VCaP (cell line): ENCODE measurements around the gene KIF13A.

ENCODE experiments used
- H3K27ac ChIP-seq: fragments of 450-650 bp; 2 replicates; pipeline ENCODE4 v1.5.1; 2017
- CTCF ChIP-seq: fragments of 450-650 bp; conservative IDR thresholded peaks from 2 replicates; pipeline ENCODE4 v1.5.1; 2017; ENCODE audit warnings: mild to moderate bottlenecking, moderate library complexity

KIF13A gene

DNA sequence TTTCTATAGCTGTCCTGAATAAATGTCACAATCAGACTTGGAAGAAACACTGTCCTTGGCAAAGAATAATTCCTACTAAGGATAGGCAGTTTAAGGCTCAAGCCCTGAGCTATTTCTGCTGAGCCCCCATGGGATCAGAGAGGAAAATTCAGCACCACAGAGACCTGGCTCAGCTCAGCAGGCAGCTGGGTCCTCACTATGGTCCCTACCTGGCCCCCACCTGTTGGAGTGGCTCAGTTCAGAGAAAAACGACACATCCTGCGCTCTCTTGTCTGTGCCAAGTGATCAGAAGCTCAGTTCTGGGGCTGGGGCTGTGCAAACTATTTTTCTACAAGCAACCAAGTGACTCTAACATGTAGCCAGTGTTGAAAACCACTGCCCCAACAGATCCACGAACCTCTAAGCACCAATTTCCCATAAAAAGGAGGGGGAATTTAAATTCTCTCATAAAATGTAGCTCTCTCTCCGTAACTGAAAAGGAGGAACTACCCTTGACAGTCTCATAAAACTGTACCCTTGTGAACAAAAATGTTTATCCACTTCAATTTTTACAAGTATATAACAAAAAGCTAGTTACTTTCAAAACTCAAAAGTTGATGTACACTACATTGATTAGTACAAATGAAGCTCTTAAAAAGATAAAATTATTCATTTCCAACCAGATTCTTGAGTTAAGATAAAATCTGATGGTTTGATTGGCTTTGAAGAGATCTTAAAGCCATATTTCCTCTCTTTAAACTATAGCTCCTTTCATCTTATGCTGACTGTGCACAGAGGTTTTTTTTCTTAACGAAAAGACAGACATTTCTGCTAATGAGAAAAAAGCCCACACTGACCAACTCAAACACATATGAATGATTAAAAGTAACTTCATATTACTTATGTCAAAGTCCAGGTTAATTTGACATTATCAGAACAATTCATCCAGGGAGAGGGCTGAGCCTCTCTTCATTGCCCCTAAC lies 52.0 kb downstream of the KIF13A start:
- H3K27ac ChIP-seq: no peak overlapping the region
- TF ChIP-seq CTCF: no peak

DNA sequence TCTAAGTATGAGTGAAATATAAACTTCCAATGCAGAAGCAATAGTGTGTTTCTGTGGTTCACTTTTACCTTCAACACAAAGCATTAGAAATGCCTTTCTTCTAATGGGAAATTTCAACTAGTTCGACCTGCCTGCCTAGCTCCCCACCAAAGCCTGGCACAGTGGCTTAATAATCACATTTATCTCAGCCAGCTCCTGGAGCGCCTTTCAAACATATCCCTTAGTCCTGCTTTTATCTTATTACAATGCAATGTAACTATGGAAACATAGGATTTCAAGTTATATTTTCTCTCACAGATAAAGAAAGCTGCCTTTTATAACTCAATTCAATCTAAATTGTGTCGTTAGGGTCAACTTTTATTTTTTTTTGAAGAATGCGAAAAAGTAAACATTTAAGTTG lies 53.7 kb downstream of the KIF13A start:
- no peak overlapping the region for H3K27ac ChIP-seq
- TF ChIP-seq CTCF: no peak

DNA sequence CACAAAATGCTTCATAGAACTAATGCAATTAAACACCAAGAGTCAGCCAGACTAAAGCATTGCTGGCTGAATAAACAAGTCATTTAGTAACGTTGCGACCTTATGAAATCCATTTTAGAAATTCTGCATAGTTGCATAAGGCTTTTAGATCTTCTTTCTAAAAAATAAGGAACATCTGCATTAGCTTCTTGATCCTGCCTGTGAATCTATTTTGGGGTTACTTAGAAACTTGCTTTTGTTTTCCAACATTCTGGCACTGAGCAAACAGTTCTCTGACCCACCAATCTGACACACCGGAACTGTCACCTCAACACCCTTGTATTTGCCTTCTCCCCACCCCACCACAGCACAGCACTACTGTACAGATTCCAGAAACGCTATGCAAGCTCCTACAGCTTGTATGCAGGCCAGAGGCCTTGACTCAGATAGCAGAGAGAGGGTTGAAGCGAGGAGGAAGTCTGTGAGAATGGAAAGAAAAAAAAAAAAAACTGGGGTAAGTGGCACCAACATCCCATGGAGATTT lies 55.0 kb downstream of the KIF13A start:
- no peak for TF ChIP-seq CTCF
- no peak overlapping the region for H3K27ac ChIP-seq

DNA sequence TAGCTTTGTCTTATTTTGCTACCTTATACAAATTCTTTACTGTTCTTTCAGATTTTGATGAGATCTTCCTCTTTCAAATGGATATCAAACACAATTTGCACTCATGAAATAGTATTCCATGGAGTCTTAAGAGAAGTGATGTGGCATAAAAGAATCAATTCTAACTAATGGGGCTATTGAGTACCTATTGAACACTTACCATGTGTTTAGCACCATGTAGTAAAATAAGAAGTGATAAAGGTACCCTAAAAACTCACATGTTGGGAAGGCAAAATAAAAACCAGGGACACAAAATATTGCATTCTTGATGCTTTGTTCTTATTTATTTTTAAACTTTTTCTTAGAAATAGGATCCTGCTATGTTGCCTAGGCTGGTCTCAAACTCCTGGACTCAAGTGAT lies 56.2 kb downstream of the KIF13A start:
- no peak overlapping the region for H3K27ac ChIP-seq
- no peak for TF ChIP-seq CTCF

GRCh38 chr6:17930321-17930993 lies 57.0 kb downstream of the KIF13A start:
- no peak for TF ChIP-seq CTCF
- H3K27ac ChIP-seq: no peak overlapping the region

- H3K27ac ChIP-seq: no peak overlapping the region
- TF ChIP-seq CTCF: no peak
These were observed 58.7 kb downstream of the KIF13A start for GRCh38 chr6:17928514-17929430.
